ENCODE results near the gene ABL1.

The ABL1 gene

DNA sequence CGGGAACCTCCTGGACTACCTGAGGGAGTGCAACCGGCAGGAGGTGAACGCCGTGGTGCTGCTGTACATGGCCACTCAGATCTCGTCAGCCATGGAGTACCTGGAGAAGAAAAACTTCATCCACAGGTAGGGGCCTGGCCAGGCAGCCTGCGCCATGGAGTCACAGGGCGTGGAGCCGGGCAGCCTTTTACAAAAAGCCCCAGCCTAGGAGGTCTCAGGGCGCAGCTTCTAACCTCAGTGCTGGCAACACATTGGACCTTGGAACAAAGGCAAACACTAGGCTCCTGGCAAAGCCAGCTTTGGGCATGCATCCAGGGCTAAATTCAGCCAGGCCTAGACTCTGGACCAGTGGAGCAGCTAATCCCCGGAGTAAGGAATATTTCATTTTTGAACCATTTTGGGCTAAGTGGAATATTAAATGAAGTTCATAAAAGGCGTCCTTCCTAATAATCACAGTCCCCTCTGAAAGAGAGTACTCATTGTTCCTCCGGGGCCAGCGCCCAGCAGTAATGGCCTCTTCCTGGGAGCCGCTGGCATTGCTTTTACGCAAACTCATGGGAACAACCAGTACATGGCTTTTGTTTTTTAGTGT is 38.0 kb downstream of the ABL1 start:
- DNase-seq: no peak

DNA sequence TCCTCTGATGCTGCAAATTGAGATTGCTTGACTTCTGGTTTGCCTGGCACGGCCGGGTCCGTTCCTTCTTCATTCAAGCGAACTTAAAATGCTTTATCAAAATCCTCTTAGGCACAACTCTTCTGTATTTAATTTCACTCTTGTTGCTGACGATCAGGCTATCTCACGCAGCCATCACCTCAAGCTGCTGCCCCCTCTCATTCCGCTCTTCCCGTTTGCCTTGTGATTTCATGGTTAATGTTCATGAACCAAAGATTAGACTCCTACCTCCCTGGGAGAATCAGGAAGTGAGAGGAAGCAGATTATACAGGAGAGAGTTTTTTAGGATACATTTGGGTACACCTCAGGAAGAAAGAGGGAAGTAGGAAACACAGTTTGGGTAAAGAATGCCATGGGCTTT is 38.9 kb downstream of the ABL1 start:
- DNase-seq: no peak

DNA sequence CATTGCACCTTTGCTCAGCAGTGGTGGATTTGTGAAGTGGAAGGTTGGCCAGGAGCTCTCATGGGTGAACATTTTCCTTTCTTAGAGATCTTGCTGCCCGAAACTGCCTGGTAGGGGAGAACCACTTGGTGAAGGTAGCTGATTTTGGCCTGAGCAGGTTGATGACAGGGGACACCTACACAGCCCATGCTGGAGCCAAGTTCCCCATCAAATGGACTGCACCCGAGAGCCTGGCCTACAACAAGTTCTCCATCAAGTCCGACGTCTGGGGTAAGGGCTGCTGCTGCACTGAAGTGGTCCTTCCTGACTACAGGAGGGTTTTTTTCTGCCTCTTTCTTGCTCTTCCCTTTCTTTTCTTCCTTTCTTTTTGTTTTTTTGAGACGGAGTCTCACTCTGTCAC is 39.7 kb downstream of the ABL1 start:
- DNase-seq: no peak

DNA sequence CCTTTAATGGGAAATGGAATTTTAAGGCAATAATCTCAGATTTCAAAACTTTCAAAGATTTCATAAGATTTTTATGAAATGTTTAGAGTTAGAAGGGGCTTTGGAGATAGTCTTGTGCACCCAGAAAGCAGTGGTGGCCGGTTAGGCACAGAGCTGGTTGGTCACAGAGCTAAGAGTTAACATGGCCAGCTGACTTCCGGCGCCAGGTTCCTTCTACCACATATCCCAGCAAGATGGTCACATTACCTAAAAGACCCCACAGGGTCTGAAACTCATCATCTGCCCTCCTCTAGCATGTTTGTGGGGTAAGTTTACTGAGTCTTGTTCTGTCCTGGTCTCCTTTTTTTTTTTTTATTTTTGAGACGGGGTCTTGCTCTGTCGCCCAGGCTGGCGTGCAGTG is 42.2 kb downstream of the ABL1 start:
- no peak for DNase-seq

DNA sequence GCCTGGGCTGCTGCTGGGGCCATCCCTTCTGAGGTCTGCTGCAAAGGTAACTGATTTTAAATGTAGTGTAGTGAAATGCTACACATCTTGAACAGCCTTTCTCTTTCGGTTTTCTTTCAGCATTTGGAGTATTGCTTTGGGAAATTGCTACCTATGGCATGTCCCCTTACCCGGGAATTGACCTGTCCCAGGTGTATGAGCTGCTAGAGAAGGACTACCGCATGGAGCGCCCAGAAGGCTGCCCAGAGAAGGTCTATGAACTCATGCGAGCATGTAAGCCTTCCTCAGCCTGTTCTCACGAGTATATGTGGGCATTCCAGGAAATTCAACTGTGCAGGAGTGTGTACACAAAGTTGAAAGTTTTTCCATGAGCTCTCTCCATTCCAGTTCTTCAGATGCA is 43.2 kb downstream of the ABL1 start:
- DNase-seq: no peak

DNA sequence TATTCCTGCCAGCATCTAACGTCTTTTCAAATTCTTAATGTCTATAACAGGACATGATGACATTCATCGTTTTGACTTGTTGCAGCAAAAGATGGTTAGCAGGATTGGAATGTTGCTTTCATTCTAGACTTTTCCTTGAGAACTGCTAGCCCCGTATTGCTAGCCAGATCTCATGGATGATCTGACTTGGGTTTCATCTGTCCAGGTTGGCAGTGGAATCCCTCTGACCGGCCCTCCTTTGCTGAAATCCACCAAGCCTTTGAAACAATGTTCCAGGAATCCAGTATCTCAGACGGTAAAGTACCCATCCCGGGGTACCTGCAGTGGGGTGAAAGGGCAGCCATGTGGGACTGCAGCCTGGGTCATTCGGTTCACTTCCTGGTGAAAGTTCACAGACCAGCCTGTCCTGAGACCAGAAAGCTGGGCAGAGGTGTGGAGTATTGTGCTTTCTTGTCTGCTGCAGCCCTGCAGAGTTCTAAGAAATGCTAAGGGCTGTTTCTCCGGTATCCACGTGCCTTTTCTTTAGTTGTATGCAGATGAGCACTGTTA is 44.9 kb downstream of the ABL1 start:
- no peak for DNase-seq

DNA sequence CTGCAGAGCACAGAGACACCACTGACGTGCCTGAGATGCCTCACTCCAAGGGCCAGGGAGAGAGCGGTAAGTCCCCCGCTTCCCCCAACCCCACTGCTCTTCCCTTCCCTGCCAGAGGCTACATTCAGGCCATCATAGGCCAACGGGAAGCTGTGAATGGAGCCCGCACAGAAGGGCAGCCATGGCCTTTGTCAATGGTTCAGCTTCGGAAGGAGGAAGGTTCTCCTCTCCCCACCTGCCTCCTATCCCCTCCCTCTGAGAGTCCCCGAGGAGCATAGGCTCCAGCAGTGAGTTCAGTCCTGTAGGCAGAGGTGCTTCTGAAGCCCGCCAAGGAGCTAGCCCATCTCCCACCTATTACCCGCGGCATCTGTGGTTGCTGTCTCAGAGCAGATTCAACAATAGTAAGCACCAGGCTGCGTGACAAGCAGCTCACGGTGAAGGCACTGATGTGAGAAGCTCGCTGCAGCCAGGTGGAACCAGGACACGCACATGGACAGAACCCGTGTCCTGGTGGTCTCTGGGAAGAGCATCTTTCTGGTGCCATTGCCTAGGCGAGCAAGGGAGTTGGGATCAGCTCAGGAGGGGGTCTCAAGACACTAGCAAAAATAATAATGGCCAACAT is 45.7 kb downstream of the ABL1 start:
- no peak for DNase-seq

DNA sequence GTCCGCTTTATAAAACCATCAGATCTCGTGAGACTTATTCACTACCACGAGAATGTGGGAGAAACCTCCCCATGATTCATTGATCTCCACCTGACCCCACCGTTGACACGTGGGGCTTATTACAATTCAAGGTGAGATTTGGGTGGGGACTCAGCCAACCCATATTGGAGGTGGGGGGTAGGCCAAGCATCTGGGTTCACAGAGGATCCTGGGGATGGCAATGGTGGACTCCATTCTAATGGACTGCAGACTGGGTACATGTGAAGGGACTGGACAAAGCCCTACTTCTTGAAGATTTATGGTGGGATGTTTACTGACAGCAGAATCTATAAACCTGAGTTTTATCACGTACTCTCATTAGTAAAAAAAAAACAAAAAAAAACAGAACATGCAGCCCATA is 46.5 kb downstream of the ABL1 start:
- no peak for DNase-seq

DNA sequence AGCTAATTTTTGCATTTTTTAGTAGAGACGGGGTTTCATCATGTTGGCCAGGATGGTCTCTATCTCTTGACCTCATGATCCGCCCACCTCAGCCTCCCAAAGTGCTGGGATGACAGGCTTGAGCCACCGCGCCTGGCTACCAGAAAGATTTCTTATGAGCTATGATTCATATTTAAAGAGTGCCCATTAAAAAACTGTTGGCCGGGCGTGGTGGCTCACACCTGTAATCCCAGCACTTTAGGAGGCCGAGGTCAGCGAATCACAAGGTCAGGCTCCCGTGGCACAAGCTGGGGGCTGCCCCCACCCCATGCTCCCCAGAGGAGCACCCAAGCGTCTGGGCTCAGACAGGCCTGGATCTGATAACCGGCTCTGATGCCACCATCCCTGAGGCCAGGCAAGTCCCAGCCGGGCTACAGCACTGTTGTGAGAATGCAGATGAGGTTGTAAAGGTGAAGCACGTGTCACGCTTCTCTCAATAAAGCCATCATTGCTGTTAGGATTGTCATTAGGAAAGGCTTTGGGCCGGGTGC is 47.7 kb downstream of the ABL1 start:
- DNase-seq: no peak

DNA sequence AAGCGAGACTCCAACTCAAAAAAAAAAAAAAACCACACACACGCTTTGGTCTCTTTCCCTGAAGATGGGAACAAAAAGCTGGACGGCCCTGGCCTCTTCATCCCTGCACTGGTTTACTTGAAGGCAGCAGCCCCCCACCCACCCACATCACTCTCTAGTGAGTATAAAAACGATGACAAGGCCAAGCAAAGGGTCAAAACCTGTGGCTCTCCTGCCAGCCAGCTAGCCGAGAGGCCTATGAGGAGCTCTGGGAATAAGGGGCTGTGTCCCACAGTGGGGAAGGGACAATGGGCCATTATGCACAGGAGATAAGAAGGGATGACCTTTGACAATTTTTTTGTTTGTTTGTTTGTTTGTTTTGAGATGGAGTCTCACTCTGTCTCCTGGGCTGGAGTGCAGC is 48.4 kb downstream of the ABL1 start:
- DNase-seq: no peak

DNA sequence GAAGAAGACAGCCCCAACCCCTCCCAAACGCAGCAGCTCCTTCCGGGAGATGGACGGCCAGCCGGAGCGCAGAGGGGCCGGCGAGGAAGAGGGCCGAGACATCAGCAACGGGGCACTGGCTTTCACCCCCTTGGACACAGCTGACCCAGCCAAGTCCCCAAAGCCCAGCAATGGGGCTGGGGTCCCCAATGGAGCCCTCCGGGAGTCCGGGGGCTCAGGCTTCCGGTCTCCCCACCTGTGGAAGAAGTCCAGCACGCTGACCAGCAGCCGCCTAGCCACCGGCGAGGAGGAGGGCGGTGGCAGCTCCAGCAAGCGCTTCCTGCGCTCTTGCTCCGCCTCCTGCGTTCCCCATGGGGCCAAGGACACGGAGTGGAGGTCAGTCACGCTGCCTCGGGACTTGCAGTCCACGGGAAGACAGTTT is 49.1 kb downstream of the ABL1 start:
- DNase-seq: no peak

DNA sequence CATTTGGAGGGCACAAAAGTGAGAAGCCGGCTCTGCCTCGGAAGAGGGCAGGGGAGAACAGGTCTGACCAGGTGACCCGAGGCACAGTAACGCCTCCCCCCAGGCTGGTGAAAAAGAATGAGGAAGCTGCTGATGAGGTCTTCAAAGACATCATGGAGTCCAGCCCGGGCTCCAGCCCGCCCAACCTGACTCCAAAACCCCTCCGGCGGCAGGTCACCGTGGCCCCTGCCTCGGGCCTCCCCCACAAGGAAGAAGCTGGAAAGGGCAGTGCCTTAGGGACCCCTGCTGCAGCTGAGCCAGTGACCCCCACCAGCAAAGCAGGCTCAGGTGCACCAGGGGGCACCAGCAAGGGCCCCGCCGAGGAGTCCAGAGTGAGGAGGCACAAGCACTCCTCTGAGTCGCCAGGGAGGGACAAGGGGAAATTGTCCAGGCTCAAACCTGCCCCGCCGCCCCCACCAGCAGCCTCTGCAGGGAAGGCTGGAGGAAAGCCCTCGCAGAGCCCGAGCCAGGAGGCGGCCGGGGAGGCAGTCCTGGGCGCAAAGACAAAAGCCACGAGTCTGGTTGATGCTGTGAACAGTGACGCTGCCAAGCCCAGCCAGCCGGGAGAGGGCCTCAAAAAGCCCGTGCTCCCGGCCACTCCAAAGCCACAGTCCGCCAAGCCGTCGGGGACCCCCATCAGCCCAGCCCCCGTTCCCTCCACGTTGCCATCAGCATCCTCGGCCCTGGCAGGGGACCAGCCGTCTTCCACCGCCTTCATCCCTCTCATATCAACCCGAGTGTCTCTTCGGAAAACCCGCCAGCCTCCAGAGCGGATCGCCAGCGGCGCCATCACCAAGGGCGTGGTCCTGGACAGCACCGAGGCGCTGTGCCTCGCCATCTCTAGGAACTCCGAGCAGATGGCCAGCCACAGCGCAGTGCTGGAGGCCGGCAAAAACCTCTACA is 49.8 kb downstream of the ABL1 start:
- DNase-seq: no peak

DNA sequence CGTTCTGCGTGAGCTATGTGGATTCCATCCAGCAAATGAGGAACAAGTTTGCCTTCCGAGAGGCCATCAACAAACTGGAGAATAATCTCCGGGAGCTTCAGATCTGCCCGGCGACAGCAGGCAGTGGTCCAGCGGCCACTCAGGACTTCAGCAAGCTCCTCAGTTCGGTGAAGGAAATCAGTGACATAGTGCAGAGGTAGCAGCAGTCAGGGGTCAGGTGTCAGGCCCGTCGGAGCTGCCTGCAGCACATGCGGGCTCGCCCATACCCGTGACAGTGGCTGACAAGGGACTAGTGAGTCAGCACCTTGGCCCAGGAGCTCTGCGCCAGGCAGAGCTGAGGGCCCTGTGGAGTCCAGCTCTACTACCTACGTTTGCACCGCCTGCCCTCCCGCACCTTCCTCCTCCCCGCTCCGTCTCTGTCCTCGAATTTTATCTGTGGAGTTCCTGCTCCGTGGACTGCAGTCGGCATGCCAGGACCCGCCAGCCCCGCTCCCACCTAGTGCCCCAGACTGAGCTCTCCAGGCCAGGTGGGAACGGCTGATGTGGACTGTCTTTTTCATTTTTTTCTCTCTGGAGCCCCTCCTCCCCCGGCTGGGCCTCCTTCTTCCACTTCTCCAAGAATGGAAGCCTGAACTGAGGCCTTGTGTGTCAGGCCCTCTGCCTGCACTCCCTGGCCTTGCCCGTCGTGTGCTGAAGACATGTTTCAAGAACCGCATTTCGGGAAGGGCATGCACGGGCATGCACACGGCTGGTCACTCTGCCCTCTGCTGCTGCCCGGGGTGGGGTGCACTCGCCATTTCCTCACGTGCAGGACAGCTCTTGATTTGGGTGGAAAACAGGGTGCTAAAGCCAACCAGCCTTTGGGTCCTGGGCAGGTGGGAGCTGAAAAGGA is 50.7 kb downstream of the ABL1 start:
- no peak for DNase-seq

DNA sequence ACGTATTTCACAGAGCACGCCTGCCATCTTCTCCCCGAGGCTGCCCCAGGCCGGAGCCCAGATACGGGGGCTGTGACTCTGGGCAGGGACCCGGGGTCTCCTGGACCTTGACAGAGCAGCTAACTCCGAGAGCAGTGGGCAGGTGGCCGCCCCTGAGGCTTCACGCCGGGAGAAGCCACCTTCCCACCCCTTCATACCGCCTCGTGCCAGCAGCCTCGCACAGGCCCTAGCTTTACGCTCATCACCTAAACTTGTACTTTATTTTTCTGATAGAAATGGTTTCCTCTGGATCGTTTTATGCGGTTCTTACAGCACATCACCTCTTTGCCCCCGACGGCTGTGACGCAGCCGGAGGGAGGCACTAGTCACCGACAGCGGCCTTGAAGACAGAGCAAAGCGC is 51.9 kb downstream of the ABL1 start:
- no peak for DNase-seq

DNA sequence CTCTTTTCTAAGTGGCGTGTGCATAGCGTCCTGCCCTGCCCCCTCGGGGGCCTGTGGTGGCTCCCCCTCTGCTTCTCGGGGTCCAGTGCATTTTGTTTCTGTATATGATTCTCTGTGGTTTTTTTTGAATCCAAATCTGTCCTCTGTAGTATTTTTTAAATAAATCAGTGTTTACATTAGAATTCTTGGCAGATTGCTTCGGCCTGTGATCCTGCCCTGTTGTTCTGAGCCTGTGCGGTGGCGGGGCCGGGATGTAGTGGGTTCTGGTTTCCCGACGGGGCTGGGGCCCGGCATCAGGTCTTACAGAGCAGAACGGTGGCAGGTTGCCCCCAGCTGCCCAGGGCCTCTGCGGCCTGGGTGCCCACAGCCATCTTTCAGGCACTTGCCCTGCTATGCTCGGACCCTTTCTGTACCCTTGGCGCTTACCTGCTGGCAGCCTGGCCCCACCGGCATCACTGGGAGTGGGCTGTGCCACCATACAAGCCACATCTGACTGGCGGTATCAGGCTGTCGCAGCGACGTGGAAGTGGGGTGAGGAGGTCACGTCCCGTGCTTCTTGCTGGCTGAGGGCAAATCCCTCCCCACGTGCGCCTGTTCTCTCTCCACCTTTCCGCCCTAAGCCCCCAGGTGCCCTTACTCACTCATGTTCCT is 52.6 kb downstream of the ABL1 start:
- no peak for DNase-seq

DNA sequence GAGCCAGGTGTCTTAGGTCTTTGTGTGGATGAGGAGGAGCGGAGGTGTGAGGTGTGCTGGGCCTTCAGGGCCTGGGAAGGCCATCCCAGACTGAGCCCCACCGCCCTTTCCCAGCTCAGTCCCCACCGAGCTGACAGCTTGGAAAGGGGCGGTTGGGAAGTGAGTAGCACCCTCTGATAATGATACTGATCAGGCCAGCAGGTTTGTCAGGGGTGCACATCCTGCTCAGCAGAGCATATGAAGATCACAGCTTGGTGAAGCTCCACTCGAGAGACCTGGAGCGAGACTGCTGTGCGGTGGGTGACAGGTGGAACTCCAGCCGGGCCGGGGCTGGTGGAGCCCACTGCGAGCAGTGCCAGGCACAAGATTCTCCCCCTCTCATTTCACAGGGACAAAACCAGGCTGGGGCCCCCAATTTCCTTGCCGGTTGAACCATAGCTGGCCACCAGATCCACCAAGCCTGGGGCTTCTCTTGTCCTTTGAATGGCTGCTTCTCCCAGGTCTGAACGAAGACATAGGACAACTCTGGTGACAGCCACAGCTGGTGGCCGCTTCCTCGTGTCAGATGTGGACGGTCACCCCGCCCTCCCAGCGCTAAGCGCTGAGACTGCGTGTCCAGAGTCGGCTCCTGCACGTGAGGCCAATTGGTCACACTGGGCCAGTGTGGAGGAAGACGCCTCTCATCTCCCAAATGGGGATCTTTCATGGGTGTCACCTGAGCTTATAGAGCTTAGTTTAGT is 53.3 kb downstream of the ABL1 start:
- no peak for DNase-seq

DNA sequence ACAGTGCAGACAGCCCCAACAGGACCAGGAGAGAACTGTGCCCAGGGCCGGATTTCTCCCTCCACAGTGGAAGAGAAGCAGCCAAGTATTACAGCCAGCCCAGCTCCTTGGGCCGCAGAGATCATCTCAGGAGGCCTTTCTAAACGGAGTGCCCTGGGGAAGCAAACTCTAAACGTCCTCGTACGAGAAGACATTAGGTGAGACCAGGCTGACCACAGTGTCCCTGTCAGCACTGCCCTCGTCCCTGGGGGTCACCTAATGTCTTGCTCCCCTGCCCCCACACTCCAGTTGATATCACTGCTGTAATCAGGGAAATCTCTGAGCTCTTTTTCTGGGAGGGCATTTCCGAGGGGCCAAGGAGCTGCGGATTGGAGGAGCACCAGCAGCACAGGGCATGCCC is 55.1 kb downstream of the ABL1 start:
- no peak for DNase-seq

DNA sequence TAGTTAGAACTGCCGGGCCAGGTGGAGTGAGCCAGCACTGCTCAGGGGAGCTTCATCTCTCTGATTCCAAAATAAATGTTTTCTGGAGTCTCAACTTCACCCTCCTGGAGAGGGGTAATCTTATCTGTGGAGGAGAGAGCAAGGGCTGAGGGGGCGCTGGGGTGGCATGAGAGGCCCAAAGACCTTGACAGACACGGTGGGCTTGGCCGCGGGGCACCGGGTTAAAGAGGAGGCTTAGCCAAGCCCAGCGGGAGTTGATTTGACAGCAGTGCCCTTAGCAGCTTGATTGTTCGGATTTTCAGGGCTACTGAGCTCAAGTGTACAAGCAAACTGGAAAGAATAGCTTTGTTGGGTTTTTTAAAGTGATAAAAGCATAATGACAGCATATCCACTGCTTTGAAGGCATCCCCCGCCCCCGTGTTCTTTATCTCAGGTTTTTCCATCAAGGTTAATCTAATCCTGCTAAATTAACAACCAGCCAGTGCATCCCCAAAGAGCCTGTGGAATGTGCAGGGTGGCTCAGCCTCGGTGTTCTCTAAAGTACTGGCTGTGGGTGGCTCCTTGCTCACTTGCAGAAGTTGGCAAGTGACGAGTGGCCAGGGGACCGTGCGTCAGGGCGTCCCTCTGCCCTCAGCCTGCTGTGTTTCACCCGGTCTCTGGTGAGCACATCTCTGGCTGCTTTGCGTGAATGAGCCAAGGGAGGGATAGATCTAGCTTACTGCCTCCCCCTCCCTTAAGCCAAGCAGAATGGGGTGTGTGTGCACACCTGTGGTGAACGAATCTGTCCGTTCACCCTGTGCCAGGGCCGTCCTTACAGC is 56.0 kb downstream of the ABL1 start:
- DNase-seq: no peak

DNA sequence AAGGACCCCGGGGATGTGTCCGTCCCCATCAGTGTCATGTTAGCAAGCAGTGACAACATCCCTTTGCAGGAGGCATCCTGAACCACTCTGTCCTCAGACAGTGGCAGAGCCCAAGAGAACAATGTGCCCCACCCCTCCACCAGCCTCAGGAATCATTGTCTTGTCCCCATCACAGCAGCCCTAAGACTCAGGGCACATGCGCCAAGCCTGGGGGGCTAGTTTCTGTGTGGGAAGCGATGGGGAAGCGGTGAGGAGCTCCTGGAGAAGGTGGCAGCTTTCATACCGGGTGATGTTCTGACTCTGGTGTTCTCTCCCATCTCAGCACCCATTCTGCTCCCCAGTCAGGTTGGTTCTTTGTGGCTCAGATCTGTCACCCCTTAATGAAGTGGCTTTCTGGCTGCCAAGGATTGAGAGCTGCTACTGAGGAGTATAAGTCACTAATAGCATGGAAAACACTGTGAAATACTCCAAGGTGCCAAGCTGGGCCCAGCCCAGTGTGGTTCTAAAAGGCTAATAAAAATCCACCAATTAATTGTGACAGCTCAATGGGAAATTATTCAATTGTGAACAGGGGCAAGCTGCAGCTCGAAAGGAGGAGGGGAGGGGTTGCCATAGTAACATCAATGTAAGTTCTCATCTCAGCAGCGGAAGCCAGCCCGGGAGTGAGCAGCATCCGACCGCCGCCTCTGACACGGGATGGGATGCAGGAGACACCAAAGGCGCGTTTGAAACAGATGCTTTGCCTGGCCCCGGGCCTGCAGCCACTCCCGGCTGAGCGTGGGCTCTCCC is 56.8 kb downstream of the ABL1 start:
- DNase-seq: no peak
